BLaER1 (cell line): ENCODE data around the gene KIAA1217.

Experiments
- H3K27ac ChIP-seq: shearing (Covaris generic); formaldehyde crosslinking; 2 replicates; pipeline ENCODE4 v1.8.1; 2022
- H3K27me3 ChIP-seq: shearing (Covaris generic); formaldehyde crosslinking; 2 replicates; pipeline ENCODE4 v1.8.1; 2022
- H3K36me3 ChIP-seq: shearing (Covaris generic); formaldehyde crosslinking; 2 replicates; pipeline ENCODE4 v1.8.1; 2022
- H3K4me1 ChIP-seq: shearing (Covaris generic); formaldehyde crosslinking; 2 replicates; pipeline ENCODE4 v1.8.1; 2022
- H3K4me2 ChIP-seq: shearing (Covaris generic); formaldehyde crosslinking; 2 replicates; pipeline ENCODE4 v1.8.1; 2022
- H3K4me3 ChIP-seq: shearing (Covaris generic); formaldehyde crosslinking; 2 replicates; pipeline ENCODE4 v1.8.1; 2022
- H3K9ac ChIP-seq: shearing (Covaris generic); formaldehyde crosslinking; 2 replicates; pipeline ENCODE4 v1.8.1; 2022
- H3K9me3 ChIP-seq: shearing (Covaris generic); formaldehyde crosslinking; 2 replicates; pipeline ENCODE4 v1.8.1; 2022
- H4K20me1 ChIP-seq: shearing (Covaris generic); formaldehyde crosslinking; 2 replicates; pipeline ENCODE4 v1.8.1; 2022
- Cebpa-rat ChIP-seq: shearing (Covaris generic); IDR thresholded peaks from 2 replicates; pipeline ENCODE4 v1.8.1; 2022

The KIAA1217 gene

GRCh38 chr10:24407928-24408327, 199.0 kb downstream of the KIAA1217 start:
- H3K27ac ChIP-seq: no peak overlapping the region
- no peak for TF ChIP-seq Cebpa-rat
- no peaks in the 10 kb centered on the region for H3K27me3 ChIP-seq

GRCh38 chr10:24408365-24408764, 199.4 kb downstream of the KIAA1217 start:
- Histone ChIP-seq H3K9ac (no peak overlapping the region), H3K27ac (no peak overlapping the region), H3K4me2 (no peak overlapping the region), H3K9me3 (peaks cover 4% of the 10 kb centered on the region), H3K27me3 (no peaks in the 10 kb centered on the region), H3K4me1 (no peaks in the 10 kb centered on the region), H3K4me3 (no peak overlapping the region), H4K20me1 (no peaks in the 10 kb centered on the region), H3K36me3 (no peaks in the 10 kb centered on the region)
- TF ChIP-seq Cebpa-rat: no peak

More at GRCh38 chr10:24407928-24408327, 199.0 kb downstream of the KIAA1217 start:
- no peaks in the 10 kb centered on the region for H3K4me1 ChIP-seq
- H3K4me2 ChIP-seq: no peak overlapping the region
- H3K4me3 ChIP-seq: no peak overlapping the region
- H3K9me3 ChIP-seq: no peaks in the 10 kb centered on the region; the same call in 1 of the 2 replicates
- no peaks in the 10 kb centered on the region for H3K36me3 ChIP-seq
- H3K9ac ChIP-seq: no peak overlapping the region
- no peaks in the 10 kb centered on the region for H4K20me1 ChIP-seq

GRCh38 chr10:24414597-24414996, 205.7 kb downstream of the KIAA1217 start:
- Histone ChIP-seq H3K36me3 (no peaks in the 10 kb centered on the region), H3K4me1 (peaks cover 6% of the 10 kb centered on the region; the same call in 1 of the 2 replicates), H3K27ac (no peak overlapping the region), H3K9ac (no peak overlapping the region), H3K9me3 (peaks cover 8% of the 10 kb centered on the region), H3K4me3 (no peak overlapping the region), H3K27me3 (no peaks in the 10 kb centered on the region), H3K4me2 (no peak overlapping the region), H4K20me1 (no peaks in the 10 kb centered on the region)
- TF ChIP-seq Cebpa-rat: no peak

GRCh38 chr10:24415455-24416125, 206.7 kb downstream of the KIAA1217 start:
- no peaks in the 10 kb centered on the region for H4K20me1 ChIP-seq
- H3K4me2 ChIP-seq: no peak overlapping the region
- H3K27me3 ChIP-seq: no peaks in the 10 kb centered on the region
- no peak overlapping the region for H3K9ac ChIP-seq
- no peak overlapping the region for H3K27ac ChIP-seq
- H3K4me1 ChIP-seq: peaks cover 6% of the 10 kb centered on the region; the same call in 1 of the 2 replicates
- H3K9me3 ChIP-seq: peaks cover 8% of the 10 kb centered on the region
- no peaks in the 10 kb centered on the region for H3K36me3 ChIP-seq
- no peak for TF ChIP-seq Cebpa-rat
- no peak overlapping the region for H3K4me3 ChIP-seq

- no peaks in the 10 kb centered on the region for H4K20me1 ChIP-seq
- no peak for TF ChIP-seq Cebpa-rat
Observed at GRCh38 chr10:24416248-24416647, 207.3 kb downstream of the KIAA1217 start.

GRCh38 chr10:24417053-24417452, 208.1 kb downstream of the KIAA1217 start:
- TF ChIP-seq Cebpa-rat: no peak
- Histone ChIP-seq H4K20me1 (no peaks in the 10 kb centered on the region), H3K4me1 (peaks cover 6% of the 10 kb centered on the region; the same call in 1 of the 2 replicates), H3K36me3 (no peaks in the 10 kb centered on the region), H3K4me3 (no peak overlapping the region), H3K9ac (no peak overlapping the region), H3K27me3 (no peaks in the 10 kb centered on the region), H3K27ac (no peak overlapping the region), H3K4me2 (no peak overlapping the region), H3K9me3 (peaks cover 8% of the 10 kb centered on the region)

More at GRCh38 chr10:24416248-24416647, 207.3 kb downstream of the KIAA1217 start:
- Histone ChIP-seq H3K4me1 (peaks cover 6% of the 10 kb centered on the region; the same call in 1 of the 2 replicates), H3K9ac (no peak overlapping the region), H3K9me3 (peaks cover 8% of the 10 kb centered on the region), H3K4me3 (no peak overlapping the region), H3K4me2 (no peak overlapping the region), H3K27me3 (no peaks in the 10 kb centered on the region), H3K27ac (no peak overlapping the region), H3K36me3 (no peaks in the 10 kb centered on the region)

GRCh38 chr10:24418532-24418931, 209.6 kb downstream of the KIAA1217 start:
- Histone ChIP-seq H3K4me1 (peaks cover 6% of the 10 kb centered on the region; the same call in 1 of the 2 replicates), H3K9me3 (peaks cover 3% of the 10 kb centered on the region), H3K9ac (no peak overlapping the region), H3K4me2 (no peak overlapping the region), H3K36me3 (no peaks in the 10 kb centered on the region), H3K27me3 (no peaks in the 10 kb centered on the region), H3K27ac (no peak overlapping the region), H4K20me1 (no peaks in the 10 kb centered on the region), H3K4me3 (no peak overlapping the region)
- TF ChIP-seq Cebpa-rat: no peak

- H3K27me3 ChIP-seq: no peaks in the 10 kb centered on the region
- no peaks in the 10 kb centered on the region for H3K36me3 ChIP-seq
- no peak for TF ChIP-seq Cebpa-rat
- H3K4me3 ChIP-seq: no peak overlapping the region
- H3K27ac ChIP-seq: no peak overlapping the region
- no peak overlapping the region for H3K9ac ChIP-seq
- no peaks in the 10 kb centered on the region for H4K20me1 ChIP-seq
- peaks cover 6% of the 10 kb centered on the region; the same call in 1 of the 2 replicates for H3K4me1 ChIP-seq
- no peak overlapping the region for H3K4me2 ChIP-seq
- H3K9me3 ChIP-seq: no peaks in the 10 kb centered on the region
Observed at GRCh38 chr10:24419066-24419465, 210.1 kb downstream of the KIAA1217 start.

GRCh38 chr10:24425151-24425550, 216.2 kb downstream of the KIAA1217 start:
- Histone ChIP-seq H3K9me3 (no peaks in the 10 kb centered on the region), H4K20me1 (no peaks in the 10 kb centered on the region), H3K9ac (no peak overlapping the region), H3K27me3 (no peaks in the 10 kb centered on the region), H3K4me1 (no peaks in the 10 kb centered on the region), H3K4me2 (no peak overlapping the region), H3K4me3 (no peak overlapping the region), H3K27ac (no peak overlapping the region), H3K36me3 (no peaks in the 10 kb centered on the region)
- no peak for TF ChIP-seq Cebpa-rat

- no peaks in the 10 kb centered on the region for H3K36me3 ChIP-seq
- no peaks in the 10 kb centered on the region for H3K9me3 ChIP-seq
- no peak overlapping the region for H3K4me2 ChIP-seq
- H3K4me3 ChIP-seq: no peak overlapping the region
- H3K9ac ChIP-seq: no peak overlapping the region
- no peaks in the 10 kb centered on the region for H3K27me3 ChIP-seq
- TF ChIP-seq Cebpa-rat: no peak
- no peaks in the 10 kb centered on the region for H4K20me1 ChIP-seq
- no peaks in the 10 kb centered on the region for H3K4me1 ChIP-seq
- H3K27ac ChIP-seq: no peak overlapping the region
Observed at GRCh38 chr10:24427678-24428409, 218.9 kb downstream of the KIAA1217 start.
